Mammary epithelial cell (primary cell): ENCODE measurements around the gene SAT1.

Experiments
- EZH2 ChIP-seq: IDR thresholded peaks from 2 replicates; pipeline ENCODE4 v1.6.1; 2012; ENCODE audit warnings: low read length, inconsistent platforms, borderline replicate concordance
- TF ChIP-seq, protein P1 (sequence below), 2 donors: IDR thresholded peaks in 1 of 2; conservative IDR thresholded peaks in 1 of 2; 2 replicates each; pipeline ENCODE4 v1.5.1; 2011 to 2012; ENCODE audit warnings: inconsistent platforms in 2 of 2, low read length in 2 of 2, mild to moderate bottlenecking in 2 of 2, control low read depth in 1 of 2, low read depth in 1 of 2; ENCODE audit not compliant: insufficient read depth in 1 of 2; ENCODE audit errors: extremely low read depth in 1 of 2

- TF ChIP-seq, protein P1, sequence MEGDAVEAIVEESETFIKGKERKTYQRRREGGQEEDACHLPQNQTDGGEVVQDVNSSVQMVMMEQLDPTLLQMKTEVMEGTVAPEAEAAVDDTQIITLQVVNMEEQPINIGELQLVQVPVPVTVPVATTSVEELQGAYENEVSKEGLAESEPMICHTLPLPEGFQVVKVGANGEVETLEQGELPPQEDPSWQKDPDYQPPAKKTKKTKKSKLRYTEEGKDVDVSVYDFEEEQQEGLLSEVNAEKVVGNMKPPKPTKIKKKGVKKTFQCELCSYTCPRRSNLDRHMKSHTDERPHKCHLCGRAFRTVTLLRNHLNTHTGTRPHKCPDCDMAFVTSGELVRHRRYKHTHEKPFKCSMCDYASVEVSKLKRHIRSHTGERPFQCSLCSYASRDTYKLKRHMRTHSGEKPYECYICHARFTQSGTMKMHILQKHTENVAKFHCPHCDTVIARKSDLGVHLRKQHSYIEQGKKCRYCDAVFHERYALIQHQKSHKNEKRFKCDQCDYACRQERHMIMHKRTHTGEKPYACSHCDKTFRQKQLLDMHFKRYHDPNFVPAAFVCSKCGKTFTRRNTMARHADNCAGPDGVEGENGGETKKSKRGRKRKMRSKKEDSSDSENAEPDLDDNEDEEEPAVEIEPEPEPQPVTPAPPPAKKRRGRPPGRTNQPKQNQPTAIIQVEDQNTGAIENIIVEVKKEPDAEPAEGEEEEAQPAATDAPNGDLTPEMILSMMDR (conservative IDR thresholded peaks at IDR 0.05 in 1 of 2, IDR thresholded peaks at IDR 0.05 in 1 of 2; ENCODE audit: extremely low read depth in 1 of 2, insufficient read depth in 1 of 2, low read depth in 1 of 2, low read length in 2 of 2): no peak
- no peak for TF ChIP-seq EZH2
Observed at GRCh38 chrX:23736030-23736429, 46.9 kb upstream of the SAT1 start.
